ENCODE data around the gene TSPY2.
"Not testable (repeated sequence)": the region's sequence is repeated elsewhere in the genome, so short reads cannot be mapped to it uniquely, and the experiment has no call there.

TSPY2 gene

GRCh38 chrY:6245923-6246322 lies at the start of gene TSPY2:
Gene TSPY2 (plus strand): TSS chrY:6246223. CDS start chrY:6246269, 46 bp downstream.
- DNase-seq (ENCODE audit: low spot score); H3K27me3 ChIP-seq (ENCODE audit: insufficient read depth, poor library complexity, severe bottlenecking); H3K27ac ChIP-seq (ENCODE audit: poor library complexity, severe bottlenecking): not testable (repeated sequence)

GRCh38 chrY:6209565-6209964 lies 36.5 kb upstream of the TSPY2 start:
- not testable (repeated sequence) for ATAC-seq (ENCODE audit: low read depth); H3K36me3 ChIP-seq (ENCODE audit: low read depth); H3K27ac ChIP-seq (ENCODE audit: poor library complexity, severe bottlenecking); H3K9me3 ChIP-seq (ENCODE audit: severe bottlenecking); H3K4me1 ChIP-seq (ENCODE audit: insufficient read depth, poor library complexity, severe bottlenecking); H3K4me3 ChIP-seq (ENCODE audit: severe bottlenecking); DNase-seq (ENCODE audit: low spot score); H3K27me3 ChIP-seq (ENCODE audit: insufficient read depth, poor library complexity, severe bottlenecking)

More at GRCh38 chrY:6245923-6246322, at the start of gene TSPY2:
- ATAC-seq (ENCODE audit: low read depth); H3K4me3 ChIP-seq (ENCODE audit: severe bottlenecking); H3K4me1 ChIP-seq (ENCODE audit: insufficient read depth, poor library complexity, severe bottlenecking); H3K36me3 ChIP-seq (ENCODE audit: low read depth); H3K9me3 ChIP-seq (ENCODE audit: severe bottlenecking): not testable (repeated sequence)

DNA sequence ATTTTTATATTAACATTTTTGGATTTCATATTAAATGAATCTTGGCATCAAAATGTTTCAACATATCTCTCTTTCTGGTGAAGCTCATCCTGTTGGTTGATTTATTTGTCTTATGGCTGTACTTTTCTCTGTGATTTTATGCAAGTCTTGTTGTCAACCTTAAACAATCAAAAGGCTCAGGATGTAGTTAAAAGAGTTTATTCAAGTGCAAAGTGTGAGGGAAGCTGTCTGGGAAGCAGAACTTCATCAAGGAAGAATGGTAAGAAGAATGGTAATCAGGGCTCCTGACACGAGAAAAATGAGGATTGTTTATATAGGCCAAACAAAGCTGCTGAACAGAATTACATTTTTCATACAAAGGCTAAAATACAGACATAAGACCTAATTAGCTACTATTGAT lies 29.0 kb upstream of the TSPY2 start:
- H3K4me1 ChIP-seq (ENCODE audit: insufficient read depth, poor library complexity, severe bottlenecking); H3K4me3 ChIP-seq (ENCODE audit: severe bottlenecking); H3K27ac ChIP-seq (ENCODE audit: poor library complexity, severe bottlenecking); DNase-seq (ENCODE audit: low spot score); ATAC-seq (ENCODE audit: low read depth); H3K9me3 ChIP-seq (ENCODE audit: severe bottlenecking); H3K36me3 ChIP-seq (ENCODE audit: low read depth); H3K27me3 ChIP-seq (ENCODE audit: insufficient read depth, poor library complexity, severe bottlenecking): not testable (repeated sequence)

DNA sequence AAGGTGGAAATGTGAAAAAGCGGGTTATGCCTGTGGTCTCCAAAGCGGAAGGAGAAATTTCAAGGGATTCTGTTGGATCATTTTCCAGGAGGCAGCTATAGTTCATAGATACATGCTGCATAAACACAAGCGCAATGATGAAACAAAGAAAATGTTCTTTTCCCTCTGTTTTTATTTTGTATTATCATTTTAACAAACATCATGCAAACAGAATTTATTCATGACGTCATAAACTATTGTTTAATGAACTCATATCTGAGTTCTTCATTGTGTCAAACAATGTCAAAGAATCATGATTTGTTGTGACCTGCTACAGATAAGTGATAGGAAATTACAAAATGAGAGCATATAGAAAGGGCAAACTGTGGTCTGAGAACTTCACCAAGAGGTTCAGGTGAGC lies 23.8 kb downstream of the TSPY2 start:
- not testable (repeated sequence) for H3K9me3 ChIP-seq (ENCODE audit: severe bottlenecking); H3K36me3 ChIP-seq (ENCODE audit: low read depth); DNase-seq (ENCODE audit: low spot score); H3K4me1 ChIP-seq (ENCODE audit: insufficient read depth, poor library complexity, severe bottlenecking); H3K27ac ChIP-seq (ENCODE audit: poor library complexity, severe bottlenecking); H3K4me3 ChIP-seq (ENCODE audit: severe bottlenecking); ATAC-seq (ENCODE audit: low read depth); H3K27me3 ChIP-seq (ENCODE audit: insufficient read depth, poor library complexity, severe bottlenecking)

Data from RWPE2 (cell line).